HepG2 (cell line): ENCODE measurements around the gene CASZ1. TPM values are rescaled to one million over a fixed set of nuclear protein-coding genes. Genes with fewer than 3 reads are reported as not detected.

ENCODE experiments used
- ATAC-seq: fragments of 200-7000 bp; cut with Tn5 transposase; 3 replicates; pipeline ENCODE4 v1.9.1; 2020; ENCODE audit warnings: mild to moderate bottlenecking, moderate library complexity
- BruUV-seq: library from RNA; stranded (reverse); fragments of 400-500 nt; replicated peaks from 2 replicates; lab custom pipeline; 2021; lab: Mats Ljungman, UMichigan
- CTCF ChIA-PET: fragments of 300-600 bp; formaldehyde crosslinking; extraction: SDS; loops from one replicate; lab custom pipeline; 2021; ENCODE audit warnings: low total read pairs, inconsistent platforms, low intra/inter-chr PET ratio; lab: Yijun Ruan, JAX
- POLR2A ChIA-PET: fragments of 350-600 bp; sonication (Branson Sonifier 250); formaldehyde crosslinking; loops from one replicate; lab custom pipeline; 2020; ENCODE audit warnings: antibody characterized with exemption, inconsistent platforms; lab: Yijun Ruan, JAX
- DNase-seq: peaks from one replicate; pipeline ENCODE4 v3.0.0-alpha.2; 2015; ENCODE audit warnings: low spot score
- FAIRE-seq: peaks from 3 replicates; lab custom pipeline; 2011; peaks lifted over from hg19 to GRCh38; lab: Jason Lieb, UNC
- H2AFZ ChIP-seq: one replicate; pipeline ENCODE4 v1.6.1; 2011; ENCODE audit warnings: low read length, inconsistent platforms
- H3K27ac ChIP-seq: fragments of 300-600 bp; 3 replicates; pipeline ENCODE4 v1.8.0; 2011; ENCODE audit warnings: mixed run types, mild to moderate bottlenecking, mixed read lengths, low read length, inconsistent platforms; ENCODE audit not compliant: insufficient read depth; ENCODE audit errors: extremely low read length
- H3K27me3 ChIP-seq, 2 experiments: fragments of 200-600 bp in 1 of 2; 2 replicates in 1 of 2; 3 replicates in 1 of 2; pipeline versions ENCODE4 v1.6.0 to v1.8.0; 2011; ENCODE audit warnings: low read length in 2 of 2, mild to moderate bottlenecking in 2 of 2, moderate library complexity in 2 of 2, inconsistent platforms in 1 of 2; ENCODE audit not compliant: insufficient read depth in 2 of 2, control insufficient read depth in 1 of 2
- H3K36me3 ChIP-seq, 2 experiments: fragments of 200-600 bp in 1 of 2; replicated peaks in 1 of 2; 2 replicates in 1 of 2; 3 replicates in 1 of 2; pipeline versions ENCODE4 v1.5.1 to v1.8.0; 2011; ENCODE audit warnings: low read length in 2 of 2, inconsistent platforms in 1 of 2; ENCODE audit not compliant: insufficient read depth in 2 of 2, control insufficient read depth in 1 of 2
- H3K4me1 ChIP-seq: 2 replicates; pipeline ENCODE4 v1.5.1; 2012; ENCODE audit warnings: low read length, inconsistent platforms; ENCODE audit not compliant: insufficient read depth
- H3K4me2 ChIP-seq: 2 replicates; pipeline ENCODE4 v1.6.0; 2011; ENCODE audit warnings: low read depth, low read length, inconsistent platforms
- H3K4me3 ChIP-seq, 3 experiments: fragments of 200-600 bp in 1 of 3; sonication (generic), shearing (Covaris generic) in 1 of 3; replicated peaks in 1 of 3; 2 replicates each; pipeline ENCODE4 v1.5.1; 2011 to 2016; ENCODE audit warnings: low read length in 3 of 3, inconsistent platforms in 2 of 3, low read depth in 2 of 3, mild to moderate bottlenecking in 2 of 3, control low read depth in 1 of 3, mixed read lengths in 1 of 3; ENCODE audit not compliant: insufficient read depth in 1 of 3
- H3K79me2 ChIP-seq: one replicate; pipeline ENCODE4 v1.6.1; 2011; ENCODE audit warnings: low read length, inconsistent platforms; ENCODE audit not compliant: insufficient read depth
- H3K9ac ChIP-seq: 2 replicates; pipeline ENCODE4 v1.6.0; 2011; ENCODE audit warnings: mild to moderate bottlenecking, low read depth, low read length, inconsistent platforms; ENCODE audit not compliant: insufficient read depth
- H3K9me3 ChIP-seq: 2 replicates; pipeline ENCODE4 v1.5.1; 2012; ENCODE audit warnings: mild to moderate bottlenecking, low read length
- H4K20me1 ChIP-seq: 2 replicates; pipeline ENCODE4 v1.6.0; 2011; ENCODE audit warnings: inconsistent platforms, mild to moderate bottlenecking, low read length, moderate library complexity; ENCODE audit not compliant: insufficient read depth
- SMARCE1 ChIP-seq: fragments of 450-650 bp; IDR thresholded peaks from 2 replicates; pipeline ENCODE4 v1.6.1; 2017; ENCODE audit warnings: borderline replicate concordance
- TFDP1 ChIP-seq: IDR thresholded peaks from 2 replicates; pipeline ENCODE4 v1.6.1; 2016; ENCODE audit warnings: missing compliant biosample characterization, missing genetic modification reagents, borderline replicate concordance
- ZBTB14 ChIP-seq: sonication (generic); formaldehyde crosslinking; IDR thresholded peaks from 2 replicates; pipeline ENCODE4 v1.4.0; 2020; ENCODE audit warnings: missing genetic modification reagents
- ZFY ChIP-seq: sonication (generic); formaldehyde crosslinking; IDR thresholded peaks from 2 replicates; pipeline ENCODE4 v1.4.0; 2020; ENCODE audit warnings: missing genetic modification reagents
- ZNF18 ChIP-seq: sonication (generic); formaldehyde crosslinking; IDR thresholded peaks from 2 replicates; pipeline ENCODE4 v1.8.0; 2022; ENCODE audit warnings: mild to moderate bottlenecking, missing genetic modification reagents; ENCODE audit not compliant: insufficient replicate concordance
- ZNF75D ChIP-seq: sonication (generic); formaldehyde crosslinking; IDR thresholded peaks from 2 replicates; pipeline ENCODE4 v1.8.1; 2023; ENCODE audit warnings: missing genetic modification reagents, mild to moderate bottlenecking, borderline replicate concordance
- WGBS: methylation state at CpG from one replicate; pipeline ENCODE4 v1.1.6; 2017; ENCODE audit warnings: low lambda C conversion rate; 5-methylcytosine and 5-hydroxymethylcytosine counted together
- in situ Hi-C: cut with HindIII; loops from 2 replicates; pipeline ENCODE4 v1.10.0; 2017; ENCODE audit warnings: low pct_unique_long_range_greater_than_20kb; ENCODE audit not compliant: extremely low pct_ligation_motif_present
- intact Hi-C: fragments of 100-400 bp; cut with micrococcal nuclease; formaldehyde crosslinking; loops from one replicate; pipeline ENCODE4 v1.10.0; 2022; ENCODE audit not compliant: unreplicated experiment
- polyA plus RNA-seq, 8 experiments: library from polyadenylated mRNA; depleted of rRNA in 3 of 8; stranded (reverse) in 7 of 8; unstranded in 1 of 8; fragments of >200 nt; fragmentation: Illumina TruSeq in 4 of 8; extraction: Trizol in 4 of 8; gene quantifications; 2 replicates each; pipeline versions ENCODE4 v1.2.1 to v1.2.3, GENCODE V29; 2011 to 2016; ENCODE audit warnings: low read depth in 4 of 8, missing spikeins in 1 of 8, mixed read lengths in 1 of 8; ENCODE audit not compliant: insufficient read depth in 1 of 8
- total RNA-seq, 5 experiments: library from RNA; depleted of rRNA; stranded (reverse); fragments of >200 nt; fragmentation: Illumina TruSeq; extraction: Trizol; gene quantifications; 2 replicates each; pipeline ENCODE4 v1.2.3, GENCODE V29; 2016; ENCODE audit warnings: low read depth in 1 of 5
- TF ChIP-seq, protein P1 (sequence below): sonication (generic); formaldehyde crosslinking; IDR thresholded peaks from 2 replicates; pipeline ENCODE4 v1.4.0; 2020; ENCODE audit warnings: low read depth, mild to moderate bottlenecking, missing genetic modification reagents
- TF ChIP-seq, protein P2 (sequence below): sonication (generic); formaldehyde crosslinking; IDR thresholded peaks from 2 replicates; pipeline ENCODE4 v1.4.0; 2020; ENCODE audit warnings: missing genetic modification reagents, low read depth, mild to moderate bottlenecking, borderline replicate concordance
- TF ChIP-seq, protein P3 (sequence below): sonication (generic); formaldehyde crosslinking; IDR thresholded peaks from 2 replicates; pipeline ENCODE4 v1.4.0; 2020; ENCODE audit warnings: missing genetic modification reagents
- TF ChIP-seq, protein P4 (sequence below): sonication (generic); formaldehyde crosslinking; conservative IDR thresholded peaks from 2 replicates; pipeline ENCODE4 v1.4.0; 2020; ENCODE audit warnings: missing genetic modification reagents

The CASZ1 gene
- total and polyA plus RNA-seq, 2 of the 13 experiments (the other 11 are each of a cell fraction or from before 2014, with no cell fraction given), result 1.9 to 3.7 TPM

DNA sequence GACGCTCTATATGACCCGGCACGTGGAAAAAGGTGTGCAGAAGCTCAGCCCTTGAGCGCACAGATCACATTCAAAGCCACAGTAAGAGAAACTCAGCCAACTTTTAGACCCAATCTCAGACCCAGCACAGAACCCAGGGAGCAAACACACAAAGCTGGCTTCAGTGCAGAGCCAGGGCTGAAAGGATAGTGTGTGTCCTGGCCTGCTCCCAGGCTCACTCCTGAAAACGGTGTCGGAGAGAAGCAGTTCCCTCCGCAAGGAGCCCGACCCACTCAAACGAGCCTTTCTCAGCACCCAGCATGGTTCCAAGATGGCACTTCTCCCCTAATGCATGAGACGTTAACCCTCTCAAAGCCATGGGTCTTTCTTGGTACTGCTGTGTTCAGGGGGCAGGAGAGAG, 39.6 kb downstream of the CASZ1 start:
- WGBS, result 72% methylated on average over 6 of the region's 10 CpGs
- H4K20me1 ChIP-seq, result no peaks in the 10 kb centered on the region
- FAIRE-seq (no peak), ATAC-seq (no peak), DNase-seq (no peak)
- no peaks in the 10 kb centered on the region for H3K79me2 ChIP-seq
- peaks cover 7 to 63% of the 10 kb centered on the region in 2 experiments for H3K27me3 ChIP-seq
- peaks cover 32% of the 10 kb centered on the region for H3K4me1 ChIP-seq
- no TSS peak for BruUV-seq
- H3K4me2 ChIP-seq, result no peak overlapping the region
- CTCF ChIA-PET, result no interaction called here
- in situ Hi-C loops (no loop called here), intact Hi-C loops (no loop called here)
- no peaks in the 10 kb centered on the region for H3K36me3 ChIP-seq
- no peak overlapping the region for H3K27ac ChIP-seq
- H2AFZ ChIP-seq, result no peak overlapping the region
- no peaks in the 10 kb centered on the region for H3K9me3 ChIP-seq
- POLR2A ChIA-PET, result interaction anchor here (0.6 kb wide), 1 partner anchor 38 kb away, joined by 5 read pairs; no protein-coding TSS in a partner anchor
- H3K4me3 ChIP-seq, result no peak overlapping the region
- no peak overlapping the region for H3K9ac ChIP-seq
- TF ChIP-seq, protein P1, sequence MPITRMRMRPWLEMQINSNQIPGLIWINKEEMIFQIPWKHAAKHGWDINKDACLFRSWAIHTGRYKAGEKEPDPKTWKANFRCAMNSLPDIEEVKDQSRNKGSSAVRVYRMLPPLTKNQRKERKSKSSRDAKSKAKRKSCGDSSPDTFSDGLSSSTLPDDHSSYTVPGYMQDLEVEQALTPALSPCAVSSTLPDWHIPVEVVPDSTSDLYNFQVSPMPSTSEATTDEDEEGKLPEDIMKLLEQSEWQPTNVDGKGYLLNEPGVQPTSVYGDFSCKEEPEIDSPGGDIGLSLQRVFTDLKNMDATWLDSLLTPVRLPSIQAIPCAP (CRISPR knock-in tag), result no peak
- TF ChIP-seq ZBTB14 (no peak), ZNF75D (CRISPR knock-in tag) (no peak), ZFY (CRISPR knock-in tag) (no peak), SMARCE1 (no peak), TFDP1 (CRISPR knock-in tag) (no peak), ZNF18 (no peak)
- TF ChIP-seq, protein P2, sequence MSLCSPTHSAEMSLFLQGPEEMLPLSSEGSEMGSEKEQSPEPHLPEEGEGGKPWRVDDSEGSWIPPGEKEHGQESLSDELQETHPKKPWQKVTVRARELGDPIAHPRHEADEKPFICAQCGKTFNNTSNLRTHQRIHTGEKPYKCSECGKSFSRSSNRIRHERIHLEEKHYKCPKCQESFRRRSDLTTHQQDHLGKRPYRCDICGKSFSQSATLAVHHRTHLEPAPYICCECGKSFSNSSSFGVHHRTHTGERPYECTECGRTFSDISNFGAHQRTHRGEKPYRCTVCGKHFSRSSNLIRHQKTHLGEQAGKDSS (CRISPR knock-in tag), result no peak
- TF ChIP-seq, protein P3, sequence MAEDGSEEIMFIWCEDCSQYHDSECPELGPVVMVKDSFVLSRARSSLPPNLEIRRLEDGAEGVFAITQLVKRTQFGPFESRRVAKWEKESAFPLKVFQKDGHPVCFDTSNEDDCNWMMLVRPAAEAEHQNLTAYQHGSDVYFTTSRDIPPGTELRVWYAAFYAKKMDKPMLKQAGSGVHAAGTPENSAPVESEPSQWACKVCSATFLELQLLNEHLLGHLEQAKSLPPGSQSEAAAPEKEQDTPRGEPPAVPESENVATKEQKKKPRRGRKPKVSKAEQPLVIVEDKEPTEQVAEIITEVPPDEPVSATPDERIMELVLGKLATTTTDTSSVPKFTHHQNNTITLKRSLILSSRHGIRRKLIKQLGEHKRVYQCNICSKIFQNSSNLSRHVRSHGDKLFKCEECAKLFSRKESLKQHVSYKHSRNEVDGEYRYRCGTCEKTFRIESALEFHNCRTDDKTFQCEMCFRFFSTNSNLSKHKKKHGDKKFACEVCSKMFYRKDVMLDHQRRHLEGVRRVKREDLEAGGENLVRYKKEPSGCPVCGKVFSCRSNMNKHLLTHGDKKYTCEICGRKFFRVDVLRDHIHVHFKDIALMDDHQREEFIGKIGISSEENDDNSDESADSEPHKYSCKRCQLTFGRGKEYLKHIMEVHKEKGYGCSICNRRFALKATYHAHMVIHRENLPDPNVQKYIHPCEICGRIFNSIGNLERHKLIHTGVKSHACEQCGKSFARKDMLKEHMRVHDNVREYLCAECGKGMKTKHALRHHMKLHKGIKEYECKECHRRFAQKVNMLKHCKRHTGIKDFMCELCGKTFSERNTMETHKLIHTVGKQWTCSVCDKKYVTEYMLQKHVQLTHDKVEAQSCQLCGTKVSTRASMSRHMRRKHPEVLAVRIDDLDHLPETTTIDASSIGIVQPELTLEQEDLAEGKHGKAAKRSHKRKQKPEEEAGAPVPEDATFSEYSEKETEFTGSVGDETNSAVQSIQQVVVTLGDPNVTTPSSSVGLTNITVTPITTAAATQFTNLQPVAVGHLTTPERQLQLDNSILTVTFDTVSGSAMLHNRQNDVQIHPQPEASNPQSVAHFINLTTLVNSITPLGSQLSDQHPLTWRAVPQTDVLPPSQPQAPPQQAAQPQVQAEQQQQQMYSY (CRISPR knock-in tag), result no peak
- TF ChIP-seq, protein P4, sequence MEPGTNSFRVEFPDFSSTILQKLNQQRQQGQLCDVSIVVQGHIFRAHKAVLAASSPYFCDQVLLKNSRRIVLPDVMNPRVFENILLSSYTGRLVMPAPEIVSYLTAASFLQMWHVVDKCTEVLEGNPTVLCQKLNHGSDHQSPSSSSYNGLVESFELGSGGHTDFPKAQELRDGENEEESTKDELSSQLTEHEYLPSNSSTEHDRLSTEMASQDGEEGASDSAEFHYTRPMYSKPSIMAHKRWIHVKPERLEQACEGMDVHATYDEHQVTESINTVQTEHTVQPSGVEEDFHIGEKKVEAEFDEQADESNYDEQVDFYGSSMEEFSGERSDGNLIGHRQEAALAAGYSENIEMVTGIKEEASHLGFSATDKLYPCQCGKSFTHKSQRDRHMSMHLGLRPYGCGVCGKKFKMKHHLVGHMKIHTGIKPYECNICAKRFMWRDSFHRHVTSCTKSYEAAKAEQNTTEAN (CRISPR knock-in tag), result no peak
